Measurements from ENCODE around the gene TOR3A. TPM values are rescaled to one million over a fixed set of nuclear protein-coding genes. Genes with fewer than 3 reads are reported as not detected.
"Not testable (repeated sequence)": the region's sequence is repeated elsewhere in the genome, so short reads cannot be mapped to it uniquely, and the experiment has no call there.

Gene TOR3A, protein sequence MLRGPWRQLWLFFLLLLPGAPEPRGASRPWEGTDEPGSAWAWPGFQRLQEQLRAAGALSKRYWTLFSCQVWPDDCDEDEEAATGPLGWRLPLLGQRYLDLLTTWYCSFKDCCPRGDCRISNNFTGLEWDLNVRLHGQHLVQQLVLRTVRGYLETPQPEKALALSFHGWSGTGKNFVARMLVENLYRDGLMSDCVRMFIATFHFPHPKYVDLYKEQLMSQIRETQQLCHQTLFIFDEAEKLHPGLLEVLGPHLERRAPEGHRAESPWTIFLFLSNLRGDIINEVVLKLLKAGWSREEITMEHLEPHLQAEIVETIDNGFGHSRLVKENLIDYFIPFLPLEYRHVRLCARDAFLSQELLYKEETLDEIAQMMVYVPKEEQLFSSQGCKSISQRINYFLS
- polyA plus RNA-seq (ENCODE audit: insufficient read length in 12 of 12) = 10 to 100 TPM in 11 of 12 donors, not detected in 1; 12.4 to 20.8 (median 15.3) TPM
- long read RNA-seq, donor 1, transcript TOR3A-203 (6 exons, 2,724 nt) = major isoform, 13 of 13 reads
- long read RNA-seq, donor 1, partial matches to known transcripts = 0 of 13 reads
- long read RNA-seq, donor 1, other reads (novel, unspliced or antisense) = 0 of 13 reads
- long read RNA-seq, donor 2, partial matches to known transcripts = 0 of 4 reads
- long read RNA-seq, donor 2, other reads (novel, unspliced or antisense) = 0 of 4 reads
- long read RNA-seq, donor 3, partial matches to known transcripts = 0 of 4 reads
- long read RNA-seq, donor 3, other reads (novel, unspliced or antisense) = 0 of 4 reads
- long read RNA-seq, donor 4, partial matches to known transcripts = 0 of 3 reads
- long read RNA-seq, donor 4, other reads (novel, unspliced or antisense) = 0 of 3 reads
- long read RNA-seq, donor 5, transcript TOR3A-203 (6 exons, 2,724 nt) = major isoform, 8 of 14 reads
- long read RNA-seq, donor 5, partial matches to known transcripts = 0 of 14 reads
- long read RNA-seq, donor 5, other reads (novel, unspliced or antisense) = 6 of 14 reads
- long read RNA-seq, donor 6, partial matches to known transcripts = 0 of 2 reads
- long read RNA-seq, donor 6, other reads (novel, unspliced or antisense) = 0 of 2 reads
- long read RNA-seq, donor 7, transcript TOR3A-203 (6 exons, 2,724 nt) = major isoform, 5 of 5 reads
- long read RNA-seq, donor 7, partial matches to known transcripts = 0 of 5 reads
- long read RNA-seq, donor 7, other reads (novel, unspliced or antisense) = 0 of 5 reads
- long read RNA-seq, donor 8, transcript TOR3A-203 (6 exons, 2,724 nt) = major isoform, 10 of 19 reads
- long read RNA-seq, donor 8, partial matches to known transcripts = 9 of 19 reads
- long read RNA-seq, donor 8, other reads (novel, unspliced or antisense) = 0 of 19 reads
- long read RNA-seq, donor 9, transcript TOR3A-203 (6 exons, 2,724 nt) = major isoform, 7 of 7 reads
- long read RNA-seq, donor 9, partial matches to known transcripts = 0 of 7 reads
- long read RNA-seq, donor 9, other reads (novel, unspliced or antisense) = 0 of 7 reads
- long read RNA-seq, donor 10, transcript TOR3A-203 (6 exons, 2,724 nt) = major isoform, 8 of 14 reads
- long read RNA-seq, donor 10, partial matches to known transcripts = 6 of 14 reads
- long read RNA-seq, donor 10, other reads (novel, unspliced or antisense) = 0 of 14 reads
- long read RNA-seq, donor 11, transcript TOR3A-203 (6 exons, 2,724 nt) = major isoform, 7 of 13 reads
- long read RNA-seq, donor 11, partial matches to known transcripts = 6 of 13 reads
- long read RNA-seq, donor 11, other reads (novel, unspliced or antisense) = 0 of 13 reads

DNA sequence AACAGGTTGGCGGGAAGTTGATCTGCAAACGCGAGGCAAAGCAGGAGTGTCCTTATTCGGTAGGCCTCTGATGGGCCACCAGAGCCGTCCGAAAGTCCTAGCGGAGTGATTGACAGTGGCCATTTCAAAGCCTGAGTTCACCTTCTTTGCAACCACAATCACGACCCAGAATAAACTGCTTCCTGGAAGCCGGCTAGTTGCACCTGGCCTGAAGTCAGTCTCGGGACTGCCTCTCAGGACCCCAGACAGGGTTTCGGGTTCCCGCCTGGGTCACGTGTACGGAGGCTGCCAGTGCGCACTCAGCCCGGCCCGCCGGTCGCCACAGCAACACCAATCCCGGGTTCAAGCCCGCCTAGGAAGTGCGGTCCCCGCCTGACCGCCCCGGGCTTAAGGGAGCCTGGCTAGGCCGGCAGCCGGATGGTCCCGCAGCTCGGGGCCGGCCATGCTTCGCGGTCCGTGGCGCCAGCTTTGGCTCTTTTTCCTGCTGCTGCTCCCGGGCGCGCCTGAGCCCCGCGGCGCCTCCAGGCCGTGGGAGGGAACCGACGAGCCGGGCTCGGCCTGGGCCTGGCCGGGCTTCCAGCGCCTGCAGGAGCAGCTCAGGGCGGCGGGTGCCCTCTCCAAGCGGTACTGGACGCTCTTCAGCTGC is at the start of gene TOR3A:
Gene TOR3A, plus strand, starts transcription at position 384 of the 646 bp plus-strand sequence. Its CDS starts 59 bp downstream, at position 443.
- peak; percentile 92 for DNase-seq

DNA sequence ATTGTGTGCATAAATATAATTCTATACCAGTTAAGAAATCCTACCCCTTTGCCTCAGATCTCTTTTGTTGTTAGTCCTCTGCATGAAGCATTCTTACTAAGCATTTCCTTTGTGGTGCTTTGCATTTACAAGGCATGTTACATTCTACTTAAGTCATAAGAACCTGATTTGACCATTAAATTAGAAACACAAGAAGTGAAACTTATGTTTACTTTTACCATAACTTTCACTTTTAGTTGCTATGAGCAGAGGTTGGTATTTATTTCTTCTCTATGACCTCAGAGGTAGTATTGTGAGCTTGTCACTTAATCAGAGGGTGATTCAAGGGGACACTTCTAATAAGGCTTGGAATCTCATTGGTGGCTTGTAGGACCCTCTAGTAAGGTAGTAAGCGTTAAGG is 47.1 kb upstream of the TOR3A start:
- no peak for DNase-seq

DNA sequence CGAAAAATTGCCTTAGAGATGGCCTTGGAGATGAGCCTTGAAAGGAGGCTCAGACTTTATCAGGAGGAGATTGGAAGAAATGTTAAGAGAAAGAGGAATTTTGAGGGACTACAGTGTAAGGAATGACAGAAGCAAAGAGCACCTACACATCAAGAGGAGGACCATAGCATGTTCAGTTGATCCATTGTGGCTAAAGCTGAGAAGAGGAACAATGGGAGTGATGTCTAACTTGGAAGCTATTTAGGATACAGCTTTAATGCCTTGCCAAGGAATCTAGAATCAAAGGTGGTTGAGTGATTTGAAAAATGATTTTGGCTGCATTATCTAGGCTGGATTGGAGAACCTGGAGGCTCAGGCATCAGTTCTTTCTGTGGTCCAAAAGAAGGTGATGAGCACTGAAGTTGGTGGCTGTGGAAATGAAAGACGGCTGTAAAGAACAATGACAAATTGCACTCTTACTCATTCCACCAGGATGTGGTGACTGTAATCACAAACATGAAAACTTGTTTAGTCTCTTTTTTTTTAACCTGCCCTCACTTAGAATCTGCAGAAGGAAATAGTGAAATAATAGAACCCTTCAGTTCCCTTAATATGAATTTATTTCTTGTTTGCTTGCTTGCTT is 44.9 kb upstream of the TOR3A start:
- DNase-seq = no peak

DNA sequence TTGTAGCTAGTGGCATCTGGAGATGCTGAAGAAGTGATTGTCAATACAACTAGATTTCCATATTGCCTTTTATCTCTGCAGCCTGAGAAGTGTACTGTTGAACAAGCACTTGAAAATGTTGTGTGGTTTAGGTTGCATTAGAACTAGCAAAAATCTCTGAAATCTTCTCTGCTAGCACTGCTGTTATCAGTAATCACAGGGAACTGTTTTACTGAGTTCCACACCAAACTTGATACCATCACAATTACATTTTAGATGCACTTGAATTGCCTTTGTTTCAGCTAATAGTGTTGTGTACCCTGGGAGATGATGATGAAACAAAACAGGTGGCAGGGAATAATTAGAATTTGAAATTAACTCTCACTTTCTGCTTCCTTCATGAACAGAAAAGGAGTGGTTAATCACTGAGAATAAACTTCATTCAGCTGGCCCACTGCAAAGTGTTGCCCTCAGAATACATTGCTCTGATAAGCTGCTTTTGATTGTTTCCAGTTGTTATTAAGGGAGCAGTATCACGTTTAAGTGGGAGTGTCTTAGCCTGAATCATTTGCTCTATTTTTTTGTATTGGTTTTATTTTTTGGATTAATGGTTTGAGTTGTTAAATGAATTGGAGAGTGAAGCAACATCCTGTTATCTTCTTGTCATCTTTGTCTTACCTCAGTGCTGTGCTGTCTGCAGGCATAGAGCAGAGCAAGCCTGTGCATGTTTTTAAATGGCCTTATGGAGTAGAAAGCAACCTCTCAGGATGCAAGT is 43.2 kb upstream of the TOR3A start:
- DNase-seq = no peak

DNA sequence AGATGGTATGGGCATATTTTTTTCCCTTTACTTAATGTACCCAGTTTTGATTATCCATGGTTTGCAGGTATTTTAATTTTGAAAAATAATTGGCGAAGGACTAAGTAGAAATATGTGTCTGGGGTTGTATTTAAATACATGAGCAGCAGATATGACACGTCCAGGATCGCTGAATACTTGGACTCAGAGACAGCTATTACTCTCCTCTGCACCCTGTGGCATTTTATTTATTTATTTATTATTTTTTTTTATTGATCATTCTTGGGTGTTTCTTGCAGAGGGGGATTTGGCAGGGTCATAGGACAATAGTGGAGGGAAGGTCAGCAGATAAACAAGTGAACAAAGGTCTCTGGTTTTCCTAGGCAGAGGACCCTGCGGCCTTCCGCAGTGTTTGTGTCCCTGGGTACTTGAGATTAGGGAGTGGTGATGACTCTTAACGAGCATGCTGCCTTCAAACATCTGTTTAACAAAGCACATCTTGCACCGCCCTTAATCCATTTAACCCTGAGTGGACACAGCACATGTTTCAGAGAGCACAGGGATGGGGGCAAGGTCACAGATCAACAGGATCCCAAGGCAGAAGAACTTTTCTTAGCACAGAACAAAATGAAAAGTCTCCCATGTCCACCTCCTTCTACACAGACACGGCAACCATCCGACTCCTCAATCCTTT is 42.2 kb upstream of the TOR3A start:
- not testable (repeated sequence) for DNase-seq

DNA sequence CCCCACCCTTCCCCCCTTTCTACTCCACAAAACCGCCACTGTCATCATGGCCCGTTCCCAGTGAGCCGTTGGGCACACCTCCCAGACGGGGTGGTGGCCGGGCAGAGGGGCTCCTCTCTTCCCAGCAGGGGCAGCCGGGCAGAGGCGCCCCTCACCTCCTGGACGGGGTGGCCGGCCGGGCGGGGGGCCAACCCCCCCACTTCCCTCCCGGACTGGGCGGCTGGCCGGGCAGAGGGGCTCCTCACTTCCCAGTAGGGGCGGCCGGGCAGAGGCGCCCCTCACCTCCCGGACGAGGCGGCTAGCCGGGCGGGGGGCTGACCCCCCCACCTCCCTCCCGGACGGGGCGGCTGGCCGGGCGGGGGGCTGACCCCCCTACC is 41.7 kb upstream of the TOR3A start:
- DNase-seq = not testable (repeated sequence)

DNA sequence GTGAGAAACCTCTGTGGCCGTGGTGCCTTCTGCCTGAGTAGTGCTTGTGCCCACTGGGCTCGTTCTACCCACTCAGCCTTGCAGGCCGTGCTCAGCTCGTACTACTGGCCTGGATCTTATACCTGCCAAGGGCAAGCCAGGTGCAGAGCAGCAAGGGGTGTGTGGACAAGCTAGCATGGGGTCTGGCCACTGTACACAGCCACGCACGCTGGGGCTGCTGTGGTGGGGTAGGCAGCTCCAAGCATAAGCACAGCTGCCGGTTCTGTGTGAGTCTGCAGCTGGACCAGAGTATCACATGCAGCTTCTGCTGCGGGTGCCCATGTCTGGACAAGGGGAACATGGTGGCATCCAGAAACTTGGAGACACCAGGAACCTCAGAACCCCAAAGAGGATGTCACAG is 39.8 kb upstream of the TOR3A start:
- DNase-seq = no peak

DNA sequence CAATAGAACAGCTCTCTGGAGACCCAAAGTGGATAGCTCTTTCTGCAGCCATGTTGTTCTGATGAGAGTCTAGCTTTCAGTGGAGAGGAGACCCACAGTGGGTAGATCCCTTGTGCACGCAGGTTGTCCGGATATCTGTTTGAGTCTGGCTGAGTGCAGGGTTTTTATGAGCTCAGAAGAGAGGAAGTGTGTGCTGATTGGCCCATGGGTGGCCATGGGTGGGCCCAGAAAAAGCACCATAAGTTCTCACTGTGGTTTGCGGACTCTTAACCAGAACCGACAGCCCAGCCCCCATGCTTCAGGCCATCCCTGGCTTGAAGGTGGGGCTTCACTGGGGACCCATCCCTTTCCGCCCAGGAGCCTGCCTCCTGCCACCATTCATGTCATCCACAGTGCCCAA is 39.2 kb upstream of the TOR3A start:
- DNase-seq = no peak

DNA sequence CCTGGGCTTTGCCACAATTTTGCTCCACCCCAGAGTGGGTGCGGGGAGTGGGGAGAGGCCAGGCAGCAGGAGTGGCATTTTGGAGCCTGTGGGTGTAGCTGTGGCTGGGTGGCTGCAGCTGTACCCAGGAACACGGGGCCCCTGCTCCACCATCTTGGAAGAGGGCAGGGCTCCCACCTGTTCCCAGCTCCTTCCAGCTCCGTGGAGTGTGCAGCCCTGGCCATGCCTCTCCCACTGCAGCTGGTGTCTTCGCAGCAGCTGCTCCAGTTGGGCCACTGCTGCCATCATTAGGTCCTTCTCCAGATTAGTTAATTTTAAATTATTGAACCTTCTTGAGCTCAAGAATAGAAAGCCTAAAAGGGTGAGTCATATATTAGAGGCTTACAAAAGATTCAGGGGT is 38.6 kb upstream of the TOR3A start:
- no peak for DNase-seq

DNA sequence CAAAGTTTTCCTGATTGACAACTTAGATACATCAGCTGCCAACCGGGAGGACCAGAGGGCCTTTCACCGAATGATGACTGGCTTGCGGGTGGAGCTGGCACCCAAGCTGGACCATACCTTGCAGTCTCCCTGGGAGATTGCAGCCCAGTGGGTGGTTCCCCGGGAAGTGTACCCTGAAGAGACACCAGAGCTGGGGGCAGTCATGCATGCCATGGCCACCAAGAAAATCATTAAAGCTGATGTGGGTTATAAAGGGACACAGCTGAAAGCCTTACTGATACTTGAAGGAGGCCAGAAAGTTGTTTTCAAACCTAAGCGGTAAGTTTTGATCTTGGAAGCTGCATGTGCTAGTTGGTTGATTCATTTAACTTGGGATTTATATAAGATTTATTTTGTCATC is 38.0 kb upstream of the TOR3A start:
- DNase-seq = no peak

DNA sequence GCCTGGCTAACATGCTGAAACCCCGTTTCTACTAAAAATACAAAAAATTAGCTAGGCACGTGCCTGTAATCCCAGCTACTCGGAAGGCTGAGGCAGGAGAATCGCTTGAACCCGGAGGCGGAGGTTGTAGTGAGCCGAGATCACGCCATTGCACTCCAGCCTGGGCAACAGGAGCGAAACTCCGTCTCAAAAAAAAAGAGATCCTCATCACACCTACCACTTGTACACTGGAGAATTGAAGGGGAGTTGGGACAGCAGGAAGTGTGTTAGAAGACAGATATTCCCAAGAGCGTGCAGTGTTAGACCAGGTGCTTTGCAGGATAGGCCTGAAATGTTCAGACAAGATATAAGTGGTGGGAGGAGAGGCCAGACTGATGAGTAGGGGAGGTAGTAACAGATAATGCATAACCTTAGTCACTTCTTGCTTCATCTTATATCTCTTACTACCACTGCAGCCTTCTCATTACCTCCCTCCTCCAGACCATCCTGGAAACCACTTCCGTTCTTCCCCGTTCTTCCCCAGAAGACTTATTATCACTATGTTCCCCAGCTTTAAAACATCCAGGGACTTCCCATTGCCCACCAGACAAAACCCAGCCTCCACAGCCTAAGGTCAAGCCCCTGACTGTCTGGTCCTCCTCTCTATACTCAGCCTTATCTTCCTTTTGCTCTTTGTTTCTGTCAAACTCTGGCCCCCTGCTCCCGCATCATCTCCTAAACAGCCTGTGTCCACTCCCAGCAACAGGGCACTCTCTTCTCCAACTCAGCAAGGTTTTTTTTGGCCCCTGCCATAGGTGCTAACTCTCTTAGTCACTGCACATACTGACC is 34.8 kb upstream of the TOR3A start:
- no peak for DNase-seq

DNA sequence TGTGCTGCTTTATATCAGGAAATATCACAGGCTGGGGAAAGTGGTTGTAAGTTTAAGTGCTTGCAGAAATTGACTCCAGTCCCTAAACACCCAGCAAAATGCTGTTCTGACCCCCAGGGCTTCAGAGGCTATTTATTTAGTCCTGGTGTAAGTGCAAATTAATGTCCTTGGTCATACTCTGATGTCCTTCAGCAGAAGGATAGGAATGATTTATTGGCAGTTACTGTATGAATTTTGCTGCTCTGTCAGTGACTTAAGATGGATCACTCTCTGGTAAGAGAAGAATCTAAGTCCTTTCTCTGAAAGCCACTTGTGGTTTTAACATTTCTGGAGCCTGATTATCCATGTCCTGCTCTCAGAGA is 34.3 kb upstream of the TOR3A start:
- no peak for DNase-seq

DNA sequence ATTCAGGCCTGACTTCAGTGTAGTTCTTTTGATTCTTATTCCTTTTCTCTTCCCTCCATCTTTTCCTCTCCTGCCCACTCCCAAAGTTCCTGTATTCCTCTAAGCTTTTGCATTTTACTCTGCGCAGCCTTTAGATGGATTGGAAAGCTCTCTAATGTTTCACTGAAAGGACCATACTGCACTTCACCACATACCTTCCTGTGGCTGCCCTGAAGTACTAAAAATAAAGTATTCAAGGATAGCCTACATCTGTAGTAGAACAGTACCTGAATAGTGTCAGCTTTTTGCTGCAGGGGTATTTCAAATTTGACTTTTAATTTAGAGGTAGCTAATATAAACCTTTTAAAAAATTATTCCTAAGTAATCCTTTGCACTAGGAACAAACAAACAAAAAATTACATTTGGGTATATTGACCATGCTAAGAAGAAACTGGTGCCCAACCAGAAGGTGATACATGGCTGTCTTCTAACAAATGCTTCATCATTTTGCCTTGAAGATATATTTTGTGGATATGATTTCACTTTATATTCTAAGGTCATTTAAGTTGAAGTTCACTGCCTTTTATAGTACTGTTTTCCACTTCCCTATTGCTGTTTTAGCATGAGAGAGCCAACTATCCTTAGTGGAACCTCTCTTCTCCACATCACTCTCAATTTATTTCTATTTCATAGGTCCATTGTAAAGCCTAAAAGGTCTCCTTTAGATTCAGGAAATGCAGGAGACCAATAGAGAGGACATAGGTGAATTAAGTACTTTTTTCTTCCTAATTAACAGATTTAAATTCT is 33.3 kb upstream of the TOR3A start:
- DNase-seq = no peak

DNA sequence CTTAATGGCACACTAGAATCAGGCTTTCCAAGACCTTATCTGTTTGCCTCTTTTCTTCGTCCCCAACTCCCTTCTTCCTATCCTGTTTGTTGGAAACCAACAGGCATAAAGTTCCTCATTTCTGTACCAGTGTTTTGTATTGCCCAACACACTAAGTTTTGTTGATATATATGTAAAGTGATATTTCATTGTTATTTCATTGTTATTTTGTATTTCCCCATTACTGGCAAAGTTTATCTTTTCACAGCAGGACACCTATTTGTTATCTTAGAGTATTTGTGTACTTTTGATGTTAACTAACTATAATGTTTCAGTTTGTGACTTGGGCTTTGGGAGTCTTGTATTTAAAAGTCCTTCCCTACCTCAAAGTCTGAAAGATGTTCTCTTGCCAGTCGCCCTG is 29.1 kb upstream of the TOR3A start:
- no peak for DNase-seq

DNA sequence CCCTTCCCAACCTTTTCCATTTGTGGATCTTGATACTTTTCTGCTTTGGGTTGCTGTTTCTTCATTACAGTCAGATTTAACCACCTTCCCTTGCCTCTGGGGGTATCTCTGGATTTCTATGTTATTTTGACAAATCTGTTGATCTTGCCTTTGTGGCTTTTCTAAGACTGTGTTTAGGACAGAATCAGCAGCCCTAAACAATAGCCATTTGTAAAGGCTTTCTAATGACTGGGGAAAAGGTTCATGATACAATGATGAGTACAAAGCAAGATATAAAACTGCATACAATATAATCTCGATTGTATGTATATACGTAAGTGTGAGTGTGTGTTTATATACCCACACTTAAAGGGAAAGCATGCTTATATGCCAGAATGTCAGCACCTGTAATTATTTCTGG is 28.4 kb upstream of the TOR3A start:
- DNase-seq = no peak

DNA sequence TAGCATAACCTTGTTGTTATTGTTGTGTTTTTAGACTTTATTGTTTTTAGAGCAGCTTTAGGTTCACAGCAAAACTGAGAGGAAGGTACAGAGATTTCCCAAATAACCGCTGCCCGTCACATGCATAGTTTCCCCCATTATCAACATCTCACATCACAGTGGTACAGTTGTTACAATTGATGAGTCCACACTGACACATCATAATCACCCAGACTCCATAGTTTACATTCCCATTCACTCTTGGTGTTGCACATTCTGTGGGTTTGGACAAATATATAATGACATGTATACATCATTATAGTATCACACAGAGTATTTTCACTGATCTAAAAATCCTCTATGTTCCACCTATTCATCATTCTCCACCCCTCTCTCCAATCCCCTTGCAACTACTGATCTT is 25.9 kb upstream of the TOR3A start:
- no peak for DNase-seq
